Heart left ventricle (tissue), 16 donors: ENCODE measurements around the gene SLC39A11. TPM values are rescaled to one million over a fixed set of nuclear protein-coding genes. Genes with fewer than 3 reads are reported as not detected.

Experiments
- ATAC-seq, 4 donors: fragments of 200-7000 bp; cut with Tn5 transposase; one replicate each; pipeline ENCODE4 v1.9.1; 2020 to 2022; ENCODE audit warnings: moderate library complexity in 4 of 4, mild to moderate bottlenecking in 3 of 4, moderate number of reproducible peaks in 1 of 4
- DNase-seq, 5 donors: peaks; one replicate each; pipeline ENCODE4 v3.0.0-alpha.2; 2020
- H3K27ac ChIP-seq, 12 donors: fragments of 200-600 bp; sonication (generic) in 4 of 12; one replicate each; pipeline versions ENCODE4 v1.5.0 to v1.8.0; 2016 to 2022; ENCODE audit warnings: mild to moderate bottlenecking in 2 of 12
- H3K27me3 ChIP-seq, 9 donors: fragments of 200-600 bp; sonication (generic) in 2 of 9; one replicate each; pipeline versions ENCODE4 v1.5.1 to v1.8.0; 2016 to 2022; ENCODE audit warnings: mild to moderate bottlenecking in 3 of 9
- H3K36me3 ChIP-seq, 9 donors: fragments of 200-600 bp; sonication (generic) in 2 of 9; one replicate each; pipeline versions ENCODE4 v1.5.0 to v1.8.0; 2018 to 2022; ENCODE audit warnings: mild to moderate bottlenecking in 2 of 9
- H3K4me1 ChIP-seq, 12 donors: fragments of 200-600 bp; sonication (generic) in 4 of 12; one replicate each; pipeline versions ENCODE4 v1.5.0 to v1.8.0; 2016 to 2022; ENCODE audit warnings: mild to moderate bottlenecking in 3 of 12
- H3K4me3 ChIP-seq, 12 donors: fragments of 200-600 bp; sonication (generic) in 4 of 12; one replicate each; pipeline versions ENCODE4 v1.5.0 to v1.8.0; 2017 to 2022; ENCODE audit warnings: mild to moderate bottlenecking in 9 of 12, moderate library complexity in 4 of 12
- H3K9me3 ChIP-seq, 12 donors: fragments of 200-600 bp; sonication (generic) in 4 of 12; one replicate each; pipeline versions ENCODE4 v1.5.0 to v1.8.0; 2016 to 2022; ENCODE audit warnings: mild to moderate bottlenecking in 1 of 12
- CTCF ChIP-seq, 12 donors: fragments of 200-600 bp; sonication (generic) in 4 of 12; IDR thresholded peaks; one replicate each; pipeline versions ENCODE4 v1.5.0 to v1.8.0; 2018 to 2022; ENCODE audit warnings: antibody characterized with exemption in 12 of 12, mild to moderate bottlenecking in 5 of 12
- POLR2A ChIP-seq, 2 donors: fragments of 450-650 bp; IDR thresholded peaks; one replicate each; pipeline ENCODE4 v1.6.1; 2017; ENCODE audit warnings: antibody characterized with exemption in 2 of 2, mild to moderate bottlenecking in 2 of 2, moderate library complexity in 2 of 2
- WGBS, 4 donors: extraction: QIAGEN DNeasy Blood & Tissue Kit in 2 of 4; methylation state at CpG; one replicate each; pipeline versions ENCODE4 v1.1.5 to v1.1.7; 2013 to 2018; 5-methylcytosine and 5-hydroxymethylcytosine counted together
- intact Hi-C, 10 donors: fragments of 100-400 bp; cut with DNase I; formaldehyde crosslinking; loops; one replicate each; pipeline versions ENCODE4 v1.11.1 to v1.14.2; 2022
- polyA plus RNA-seq, 2 donors: library from polyadenylated mRNA; stranded (reverse); fragments of 200-250 nt; gene quantifications; one replicate each; pipeline ENCODE4 v1.2.3, GENCODE V29; 2013
- total RNA-seq, 9 donors: library from RNA; depleted of rRNA in 2 of 9; stranded (reverse); fragments of >200 nt in 2 of 9; fragmentation: NEBNext Ultra II Directional in 3 of 9; extraction: Animal tissue kit (Norgen Biotek cat#: 25700) in 3 of 9; gene quantifications; one replicate each; pipeline versions ENCODE4 v1.1.0 to v1.2.4, GENCODE V29; 2016 to 2023
- donor health status: ischemic (EF 13 %, LVEDD 7.1; RV severe dilation, severe dysfunction).
- donor health status: healthy with polysubstance abuse.
- donor health status: DM: no; HTN: yes; CAD: no.
- donor health status: DM: no; HTN: no; CAD: no.
- donor health status: ischemic (EF 25% LVEDD 6.9; RV normal size, moderate dysfunction).
- donor health status: ischemic (EF 25% LVEDD 5.7; RV mildly dilated, moderate dysfunction).
- donor health status: healthy.
- donor health status: DM: yes; HTN: yes; CAD: no.
- donor health status: ischemic (EF 35%, LVEDD 5.7; RV mildly dilated, moderate dysfunction).
- donor health status: nonischemic (EF 11% LVEDD 7.7; RV severe dilation, severe dysfunction).
- donor health status: DM: yes; HTN: yes; CAD: no.
- donor health status: PGD.
- donor health status: ischemic (EF 29% LVEDD 5.4; RV normal size, mild dysfunction).
- donor health status: nonischemic (EF 23%, LVEDD 6.1; RV moderate dilation, normal function).

Gene SLC39A11
- total and polyA plus RNA-seq, 11 donors: 2.5 to 23.3 (median 8.4) TPM

GRCh38 chr17:72954579-72954978 is 137.9 kb downstream of the SLC39A11 start:
- no peak for TF ChIP-seq POLR2A (IDR thresholded peaks at IDR 0.05)
- no peak for TF ChIP-seq CTCF (IDR thresholded peaks at IDR 0.05)
- 75 to 89% (median 85%) methylated on average over 8 of the region's 8 CpGs for WGBS, 4 donors
- Histone ChIP-seq H3K9me3 (no peaks in the 10 kb centered on the region), H3K36me3 (no peaks in the 10 kb centered on the region), H3K27me3 (no peaks in the 10 kb centered on the region), H3K27ac (no peak overlapping the region), H3K4me1 (no peaks in the 10 kb centered on the region), H3K4me3 (no peak overlapping the region)
- intact Hi-C loops: no loop called here
- no peak for ATAC-seq
- DNase-seq: no peak

GRCh38 chr17:72953621-72954020 is 138.9 kb downstream of the SLC39A11 start:
- no peaks in the 10 kb centered on the region for H3K27me3 ChIP-seq
- 86 to 94% (median 92%) methylated on average over 11 of the region's 11 CpGs for WGBS, 4 donors
- H3K36me3 ChIP-seq: no peaks in the 10 kb centered on the region
- intact Hi-C loops: no loop called here
- H3K4me3 ChIP-seq: no peak overlapping the region
- TF ChIP-seq POLR2A (IDR thresholded peaks at IDR 0.05) (no peak), CTCF (IDR thresholded peaks at IDR 0.05) (no peak)
- H3K4me1 ChIP-seq: no peaks in the 10 kb centered on the region
- ATAC-seq: no peak
- DNase-seq: no peak
- H3K9me3 ChIP-seq: no peaks in the 10 kb centered on the region
- no peak overlapping the region for H3K27ac ChIP-seq

GRCh38 chr17:72952641-72953315 is 139.7 kb downstream of the SLC39A11 start:
- no peak overlapping the region for H3K4me3 ChIP-seq
- H3K27me3 ChIP-seq: no peaks in the 10 kb centered on the region
- ATAC-seq (peak in 1 of 4 donors; percentile 29), DNase-seq (no peak)
- no peaks in the 10 kb centered on the region for H3K4me1 ChIP-seq
- whole genome bisulfite sequencing, 4 donors: 77 to 90% (median 85%) methylated on average over 10 of the region's 10 CpGs
- H3K36me3 ChIP-seq: no peaks in the 10 kb centered on the region
- H3K27ac ChIP-seq: no peak overlapping the region
- intact Hi-C loops: no loop called here
- no peaks in the 10 kb centered on the region for H3K9me3 ChIP-seq
- no peak for TF ChIP-seq CTCF (IDR thresholded peaks at IDR 0.05)
- no peak for TF ChIP-seq POLR2A (IDR thresholded peaks at IDR 0.05)

- Histone ChIP-seq H3K27ac (no peak overlapping the region), H3K4me1 (no peaks in the 10 kb centered on the region), H3K4me3 (no peak overlapping the region), H3K9me3 (no peaks in the 10 kb centered on the region), H3K36me3 (no peaks in the 10 kb centered on the region), H3K27me3 (no peaks in the 10 kb centered on the region)
- WGBS, 4 donors: 64 to 72% (median 68%) methylated on average over 5 of the region's 5 CpGs
- intact Hi-C loops: no loop called here
- TF ChIP-seq POLR2A (IDR thresholded peaks at IDR 0.05): no peak
- no peak for TF ChIP-seq CTCF (IDR thresholded peaks at IDR 0.05)
- no peak for DNase-seq
- no peak for ATAC-seq
Observed at GRCh38 chr17:72952220-72952619, 140.3 kb downstream of the SLC39A11 start.
